ENCODE data around the gene ROPN1L.

DNA sequence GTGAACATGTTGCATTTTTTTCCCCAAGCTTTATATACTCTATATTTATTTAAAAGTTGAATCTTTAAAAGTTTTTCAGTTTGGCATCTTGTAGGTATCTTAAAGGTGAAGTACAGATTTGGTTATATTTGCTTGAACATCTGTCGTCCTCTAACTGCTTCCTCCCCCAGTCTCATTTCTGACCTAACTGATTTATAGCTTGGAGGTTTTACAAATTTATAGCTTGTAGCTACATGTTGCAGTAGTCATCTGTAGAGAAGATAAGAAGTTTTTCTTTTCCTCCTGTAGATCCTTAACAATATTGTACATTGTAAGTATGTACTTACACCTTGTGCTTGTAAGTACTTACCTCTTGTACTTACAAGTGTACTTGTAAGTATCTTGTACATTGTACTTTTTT is 31.0 kb upstream of the ROPN1L start:
- TF ChIP-seq, protein P1, sequence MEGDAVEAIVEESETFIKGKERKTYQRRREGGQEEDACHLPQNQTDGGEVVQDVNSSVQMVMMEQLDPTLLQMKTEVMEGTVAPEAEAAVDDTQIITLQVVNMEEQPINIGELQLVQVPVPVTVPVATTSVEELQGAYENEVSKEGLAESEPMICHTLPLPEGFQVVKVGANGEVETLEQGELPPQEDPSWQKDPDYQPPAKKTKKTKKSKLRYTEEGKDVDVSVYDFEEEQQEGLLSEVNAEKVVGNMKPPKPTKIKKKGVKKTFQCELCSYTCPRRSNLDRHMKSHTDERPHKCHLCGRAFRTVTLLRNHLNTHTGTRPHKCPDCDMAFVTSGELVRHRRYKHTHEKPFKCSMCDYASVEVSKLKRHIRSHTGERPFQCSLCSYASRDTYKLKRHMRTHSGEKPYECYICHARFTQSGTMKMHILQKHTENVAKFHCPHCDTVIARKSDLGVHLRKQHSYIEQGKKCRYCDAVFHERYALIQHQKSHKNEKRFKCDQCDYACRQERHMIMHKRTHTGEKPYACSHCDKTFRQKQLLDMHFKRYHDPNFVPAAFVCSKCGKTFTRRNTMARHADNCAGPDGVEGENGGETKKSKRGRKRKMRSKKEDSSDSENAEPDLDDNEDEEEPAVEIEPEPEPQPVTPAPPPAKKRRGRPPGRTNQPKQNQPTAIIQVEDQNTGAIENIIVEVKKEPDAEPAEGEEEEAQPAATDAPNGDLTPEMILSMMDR (IDR thresholded peaks at IDR 0.05) = no peak
- no peak for TF ChIP-seq POLR2A (IDR thresholded peaks at IDR 0.05)
